ENCODE measurements around the gene JARID2. TPM values are rescaled to one million over a fixed set of nuclear protein-coding genes. Genes with fewer than 3 reads are reported as not detected.

Gene JARID2
- total RNA-seq, 1 donor from 2014 or later: 66.1 TPM

GRCh38 chr6:15402406-15403045, 156.7 kb downstream of the JARID2 start:
- Mint-ChIP-seq H3K4me3 (ENCODE audit: unreplicated experiment) (peak overlapping the region; percentile 37), H3K9me3 (ENCODE audit: unreplicated experiment) (no peaks in the 10 kb centered on the region), H3K4me1 (ENCODE audit: unreplicated experiment) (peaks cover 75% of the 10 kb centered on the region), H3K27ac (ENCODE audit: unreplicated experiment) (peak overlapping the region; percentile 48), H3K27me3 (ENCODE audit: unreplicated experiment) (no peaks in the 10 kb centered on the region), H3K36me3 (ENCODE audit: low read depth, unreplicated experiment) (no peaks in the 10 kb centered on the region)
- DNase-seq (ENCODE audit: low spot score): no peak
- TF ChIP-seq CTCF (IDR thresholded peaks at IDR 0.05; ENCODE audit: unreplicated experiment): no peak

- Mint-ChIP-seq H3K27ac (ENCODE audit: unreplicated experiment) (peak overlapping the region; percentile 48), H3K4me3 (ENCODE audit: unreplicated experiment) (no peak overlapping the region), H3K27me3 (ENCODE audit: unreplicated experiment) (no peaks in the 10 kb centered on the region), H3K4me1 (ENCODE audit: unreplicated experiment) (peaks cover 74% of the 10 kb centered on the region), H3K9me3 (ENCODE audit: unreplicated experiment) (no peaks in the 10 kb centered on the region), H3K36me3 (ENCODE audit: low read depth, unreplicated experiment) (no peaks in the 10 kb centered on the region)
- no peak for TF ChIP-seq CTCF (IDR thresholded peaks at IDR 0.05; ENCODE audit: unreplicated experiment)
- no peak for DNase-seq (ENCODE audit: low spot score)
Observed at GRCh38 chr6:15403094-15403755, 157.4 kb downstream of the JARID2 start.

- no peak for TF ChIP-seq CTCF (IDR thresholded peaks at IDR 0.05; ENCODE audit: unreplicated experiment)
- no peaks in the 10 kb centered on the region for H3K9me3 Mint-ChIP-seq (ENCODE audit: unreplicated experiment)
- no peaks in the 10 kb centered on the region for H3K36me3 Mint-ChIP-seq (ENCODE audit: low read depth, unreplicated experiment)
- H3K27me3 Mint-ChIP-seq (ENCODE audit: unreplicated experiment): no peaks in the 10 kb centered on the region
- no peak overlapping the region for H3K27ac Mint-ChIP-seq (ENCODE audit: unreplicated experiment)
- peaks cover 68% of the 10 kb centered on the region for H3K4me1 Mint-ChIP-seq (ENCODE audit: unreplicated experiment)
- H3K4me3 Mint-ChIP-seq (ENCODE audit: unreplicated experiment): no peak overlapping the region
- no peak for DNase-seq (ENCODE audit: low spot score)
Observed at GRCh38 chr6:15404685-15404980, 158.8 kb downstream of the JARID2 start.

- H3K4me3 Mint-ChIP-seq (ENCODE audit: unreplicated experiment): no peak overlapping the region
- peaks cover 66% of the 10 kb centered on the region for H3K4me1 Mint-ChIP-seq (ENCODE audit: unreplicated experiment)
- TF ChIP-seq CTCF (IDR thresholded peaks at IDR 0.05; ENCODE audit: unreplicated experiment): no peak
- H3K27ac Mint-ChIP-seq (ENCODE audit: unreplicated experiment): no peak overlapping the region
- no peak for DNase-seq (ENCODE audit: low spot score)
- no peaks in the 10 kb centered on the region for H3K36me3 Mint-ChIP-seq (ENCODE audit: low read depth, unreplicated experiment)
- no peaks in the 10 kb centered on the region for H3K9me3 Mint-ChIP-seq (ENCODE audit: unreplicated experiment)
- H3K27me3 Mint-ChIP-seq (ENCODE audit: unreplicated experiment): no peaks in the 10 kb centered on the region
Observed at GRCh38 chr6:15405129-15406068, 159.5 kb downstream of the JARID2 start.
